Spleen (tissue), 7 donors: ENCODE results near the gene KIZ.

Source experiments
- POLR2A ChIP-seq, 3 donors: fragments of 450-650 bp; IDR thresholded peaks; one replicate each; pipeline ENCODE4 v1.5.1; 2017; ENCODE audit warnings: antibody characterized with exemption in 3 of 3, mild to moderate bottlenecking in 1 of 3
- TF ChIP-seq, protein P1 (sequence below), 11 experiments: fragments of 200-600 bp in 7 of 11; fragments of 450-650 bp in 4 of 11; sonication (generic) in 4 of 11; IDR thresholded peaks in 8 of 11; conservative IDR thresholded peaks in 3 of 11; 1 replicate in 7 of 11; 2 replicates in 4 of 11; pipeline versions ENCODE4 v1.4.0 to v1.8.0; 2016 to 2021; ENCODE audit warnings: antibody characterized with exemption in 11 of 11, inconsistent platforms in 4 of 11, mild to moderate bottlenecking in 1 of 11
- donor health status: DM: no; HTN: no; CAD: no; lungs with moderate emphysema.
- donor health status: DM: no; HTN: no; CAD: no.
- donor health status: DM: no; HTN: no; CAD: no.

DNA sequence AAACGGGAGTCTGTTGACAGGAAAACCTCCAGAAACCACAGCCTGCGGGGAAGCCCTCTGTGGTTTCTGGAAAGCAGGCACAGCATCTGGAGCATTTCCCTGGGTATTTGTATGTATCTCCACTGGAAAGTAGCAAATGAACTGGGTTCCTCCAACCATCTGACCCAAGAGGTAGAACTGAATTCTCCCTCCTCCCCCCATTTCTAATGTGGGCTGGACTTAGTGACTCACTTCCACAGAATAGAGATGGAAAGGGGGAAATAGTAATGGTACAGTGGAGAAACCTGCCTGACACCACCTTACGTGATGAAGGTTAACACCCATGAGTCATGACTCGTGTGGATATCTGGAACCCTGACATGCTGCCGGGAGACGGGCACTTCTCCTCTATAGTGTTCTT is 125.4 kb downstream of the KIZ start:
- TF ChIP-seq, protein P1, sequence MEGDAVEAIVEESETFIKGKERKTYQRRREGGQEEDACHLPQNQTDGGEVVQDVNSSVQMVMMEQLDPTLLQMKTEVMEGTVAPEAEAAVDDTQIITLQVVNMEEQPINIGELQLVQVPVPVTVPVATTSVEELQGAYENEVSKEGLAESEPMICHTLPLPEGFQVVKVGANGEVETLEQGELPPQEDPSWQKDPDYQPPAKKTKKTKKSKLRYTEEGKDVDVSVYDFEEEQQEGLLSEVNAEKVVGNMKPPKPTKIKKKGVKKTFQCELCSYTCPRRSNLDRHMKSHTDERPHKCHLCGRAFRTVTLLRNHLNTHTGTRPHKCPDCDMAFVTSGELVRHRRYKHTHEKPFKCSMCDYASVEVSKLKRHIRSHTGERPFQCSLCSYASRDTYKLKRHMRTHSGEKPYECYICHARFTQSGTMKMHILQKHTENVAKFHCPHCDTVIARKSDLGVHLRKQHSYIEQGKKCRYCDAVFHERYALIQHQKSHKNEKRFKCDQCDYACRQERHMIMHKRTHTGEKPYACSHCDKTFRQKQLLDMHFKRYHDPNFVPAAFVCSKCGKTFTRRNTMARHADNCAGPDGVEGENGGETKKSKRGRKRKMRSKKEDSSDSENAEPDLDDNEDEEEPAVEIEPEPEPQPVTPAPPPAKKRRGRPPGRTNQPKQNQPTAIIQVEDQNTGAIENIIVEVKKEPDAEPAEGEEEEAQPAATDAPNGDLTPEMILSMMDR (IDR thresholded peaks at IDR 0.05 in 8 of 11, conservative IDR thresholded peaks at IDR 0.05 in 3 of 11), result no peak
- TF ChIP-seq POLR2A (IDR thresholded peaks at IDR 0.05), result no peak
